GDM1 (cell line): ENCODE measurements around the gene NOL11.
"Not testable (repeated sequence)": the region's sequence is repeated elsewhere in the genome, so short reads cannot be mapped to it uniquely, and the experiment has no call there.

ENCODE experiments used
- DNase-seq: peaks from one replicate; lab custom pipeline; 2025; lab: John Stamatoyannopoulos, UW

NOL11 gene

DNA sequence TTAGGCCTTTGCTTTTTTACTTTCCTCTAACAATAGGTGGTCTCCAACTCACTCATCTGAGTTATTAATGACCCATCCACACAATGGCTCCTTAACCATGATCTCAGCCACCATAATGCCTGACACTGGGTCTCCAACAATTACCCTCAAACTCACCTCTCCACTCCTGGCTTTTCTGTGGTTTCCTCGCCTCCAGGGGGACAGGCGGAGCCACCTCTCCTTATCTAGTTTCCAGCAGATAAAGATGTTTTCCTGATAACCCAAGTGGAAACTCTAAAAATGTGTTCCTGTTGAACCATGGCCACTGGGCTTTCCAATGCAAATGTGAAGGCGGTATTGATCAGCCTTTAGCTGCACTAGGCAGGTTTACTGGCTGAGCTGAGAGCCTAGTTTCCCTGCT lies 9.4 kb upstream of the NOL11 start:
- no peak for DNase-seq

- DNase-seq: no peak
Measured at GRCh38 chr17:67711916-67712315, 5.8 kb upstream of the NOL11 start.

- DNase-seq: no peak
Measured at GRCh38 chr17:67712375-67712774, 5.4 kb upstream of the NOL11 start.

DNA sequence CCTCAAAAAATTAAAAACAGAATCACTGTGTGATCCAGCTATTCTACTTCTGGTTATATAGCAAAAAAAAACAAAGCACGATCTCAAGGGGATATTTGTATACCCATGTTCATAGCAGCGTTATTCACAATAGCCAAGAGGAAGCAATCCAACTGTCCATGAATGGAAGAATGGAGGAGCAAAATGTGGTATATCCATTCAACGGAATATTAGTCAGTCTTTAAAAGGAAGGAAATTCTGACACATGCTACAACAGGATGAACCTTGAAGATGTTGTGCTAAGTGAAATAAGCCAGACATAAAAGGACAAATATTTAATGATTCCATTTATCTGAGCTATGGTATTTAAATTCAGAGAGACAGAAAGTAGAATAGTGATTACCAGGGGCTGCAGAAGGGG lies 4.6 kb upstream of the NOL11 start:
- no peak for DNase-seq

DNA sequence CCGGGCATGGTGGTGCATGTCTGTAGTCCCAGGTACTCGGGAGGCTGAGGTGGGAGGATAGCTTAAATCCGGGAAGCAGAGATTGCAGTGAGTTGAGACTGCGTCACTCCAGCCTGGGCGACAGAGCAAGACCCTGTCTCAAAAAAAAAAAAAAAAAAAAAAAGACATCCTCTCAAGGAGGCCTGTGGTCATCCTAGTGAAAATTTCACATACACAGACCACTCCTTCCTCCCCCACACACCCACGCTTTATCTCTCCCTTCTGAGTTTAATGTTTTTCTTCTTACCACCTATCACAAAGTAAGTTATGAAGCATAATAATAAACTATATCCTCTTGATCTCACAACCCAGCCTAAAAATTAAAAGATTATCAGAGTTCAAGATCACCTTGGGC lies 1.3 kb upstream of the NOL11 start:
- no peak for DNase-seq

GRCh38 chr17:67717192-67717623 lies 528 bp upstream of the NOL11 start:
- DNase-seq: no peak

DNA sequence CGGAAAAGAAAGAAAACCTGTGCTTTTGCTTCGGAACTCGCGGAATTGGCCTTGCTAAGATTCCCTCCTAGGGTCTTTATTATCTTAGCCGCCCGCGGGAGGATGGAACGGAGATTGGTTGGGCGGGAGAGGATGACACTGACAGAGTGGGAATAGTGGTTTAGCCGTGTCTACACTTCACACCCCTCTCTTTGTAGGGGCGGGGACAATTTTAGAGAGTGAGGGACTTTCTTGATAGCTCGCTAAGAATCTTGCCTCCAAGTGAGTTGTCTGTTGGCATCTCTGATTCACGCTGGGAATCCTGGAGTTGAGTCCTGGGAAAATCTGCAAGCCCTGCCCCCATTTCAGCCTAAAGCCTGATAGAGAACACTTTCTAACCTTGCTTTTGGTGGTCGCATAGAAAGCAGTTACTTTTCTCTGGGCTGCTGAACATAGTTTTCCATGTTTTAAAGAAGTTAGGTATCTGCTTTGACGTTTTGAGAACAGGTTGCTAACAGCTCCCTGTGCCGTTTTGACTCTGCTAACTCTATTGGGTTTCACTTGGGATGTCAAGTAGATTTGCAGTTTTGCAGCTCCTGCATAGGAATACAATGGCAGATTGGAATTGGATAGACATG lies 697 bp downstream of the NOL11 start:
- no peak for DNase-seq

GRCh38 chr17:67725373-67725791 lies 7.6 kb downstream of the NOL11 start:
- no peak for DNase-seq

- DNase-seq: no peak
Measured at GRCh38 chr17:67725807-67726206, 8.1 kb downstream of the NOL11 start.

- not testable (repeated sequence) for DNase-seq
Measured at GRCh38 chr17:67727152-67728039, 9.7 kb downstream of the NOL11 start.

GRCh38 chr17:67729903-67730302 lies 12.2 kb downstream of the NOL11 start:
- DNase-seq: no peak

DNA sequence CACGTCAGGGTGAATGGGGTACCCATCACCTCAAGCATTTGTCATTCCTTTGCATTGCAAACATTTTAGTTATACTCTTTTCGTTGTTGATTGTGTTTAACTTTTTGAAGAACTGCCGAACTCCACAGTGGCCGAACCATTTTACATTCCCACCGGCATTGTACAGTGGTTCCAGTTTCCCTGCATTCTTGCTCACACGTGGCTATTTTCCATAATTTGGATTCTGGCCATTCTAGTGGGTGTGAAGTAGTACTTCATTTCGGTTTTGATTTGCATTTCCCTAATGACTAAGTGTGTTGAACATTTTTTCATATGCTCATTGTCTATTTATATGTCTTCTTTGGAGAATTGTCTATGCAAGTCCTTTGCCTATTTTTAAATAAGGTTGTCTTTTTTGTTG lies 13.0 kb downstream of the NOL11 start:
- no peak for DNase-seq

GRCh38 chr17:67733449-67733848 lies 15.7 kb downstream of the NOL11 start:
- DNase-seq: no peak

GRCh38 chr17:67737145-67737544 lies 19.4 kb downstream of the NOL11 start:
- DNase-seq: no peak

GRCh38 chr17:67742025-67742424 lies 24.3 kb downstream of the NOL11 start:
- no peak for DNase-seq

- DNase-seq: no peak
Measured at GRCh38 chr17:67746704-67747571, 29.2 kb downstream of the NOL11 start.

- no peak for DNase-seq
Measured at GRCh38 chr17:67747681-67748235, 30.0 kb downstream of the NOL11 start.

DNA sequence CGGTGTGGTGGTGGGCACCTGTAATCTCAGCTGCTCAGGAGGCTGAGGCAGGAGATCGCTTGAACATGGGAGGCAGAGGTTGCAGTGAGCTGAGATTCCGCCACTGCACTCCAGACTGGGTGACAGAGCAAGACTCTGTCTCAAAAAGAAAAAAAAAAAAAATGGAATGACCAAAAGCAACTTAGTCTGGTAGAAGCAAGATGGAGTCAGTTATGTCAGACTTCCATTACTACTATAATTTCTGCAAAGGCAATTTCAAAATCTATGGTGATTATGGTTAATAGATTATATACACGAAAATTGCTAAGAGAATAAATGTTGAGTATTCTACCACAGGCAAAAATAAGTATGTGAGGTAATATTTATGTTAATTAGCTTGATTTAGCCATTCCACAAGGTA lies 32.3 kb downstream of the NOL11 start:
- DNase-seq: no peak

DNA sequence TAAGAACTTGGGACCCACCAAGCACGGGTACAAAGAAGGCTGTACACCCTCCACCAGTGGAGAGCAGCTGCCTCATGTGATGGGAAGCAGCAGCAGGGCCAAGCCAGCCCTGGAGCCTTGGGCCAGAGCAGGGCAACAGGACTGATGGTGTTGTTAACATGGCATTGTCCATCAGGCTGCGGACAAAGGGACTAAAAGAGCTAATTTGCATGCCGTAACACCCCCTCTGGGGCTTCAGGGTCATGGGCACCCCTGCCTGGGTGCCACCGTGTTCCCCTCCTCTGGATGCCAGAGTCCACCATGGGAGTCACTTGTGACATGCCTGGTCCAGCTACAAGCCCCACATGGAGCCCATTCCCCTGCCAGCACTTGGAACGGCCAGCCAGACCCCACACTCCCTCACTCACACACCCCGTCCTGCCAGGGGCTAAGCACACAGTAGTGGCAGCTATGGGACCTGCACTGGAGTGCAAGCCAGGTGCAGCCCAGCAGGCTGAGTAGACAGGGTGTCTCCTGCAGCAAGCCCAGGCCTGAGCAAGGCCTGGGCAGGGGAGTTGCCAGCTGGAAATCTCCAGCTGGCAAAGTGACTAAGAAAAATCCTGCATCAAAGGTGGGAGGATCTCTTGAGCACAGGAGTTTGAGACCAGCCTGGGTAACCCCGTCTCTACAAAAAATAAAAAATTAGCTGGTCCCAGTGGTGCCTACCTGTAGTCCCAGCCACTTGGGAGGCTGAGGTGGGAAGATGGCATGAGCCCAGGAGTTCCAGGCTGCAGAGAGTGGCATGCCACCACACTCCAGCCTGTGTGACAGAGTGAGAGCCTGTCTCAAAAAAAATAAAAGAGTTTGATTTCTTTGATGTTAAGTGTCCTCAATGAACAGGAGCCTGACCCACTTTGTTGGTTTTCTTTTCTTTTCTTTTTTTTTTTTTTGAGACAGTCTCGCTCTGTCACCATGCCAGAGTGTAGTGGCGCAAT lies 33.7 kb downstream of the NOL11 start:
- no peak for DNase-seq

- DNase-seq: not testable (repeated sequence)
Measured at GRCh38 chr17:67752160-67752559, 34.4 kb downstream of the NOL11 start.

GRCh38 chr17:67753026-67753425 lies 35.3 kb downstream of the NOL11 start:
- DNase-seq: no peak
